Measurements from ENCODE around the gene ASTL.

The ASTL gene

DNA sequence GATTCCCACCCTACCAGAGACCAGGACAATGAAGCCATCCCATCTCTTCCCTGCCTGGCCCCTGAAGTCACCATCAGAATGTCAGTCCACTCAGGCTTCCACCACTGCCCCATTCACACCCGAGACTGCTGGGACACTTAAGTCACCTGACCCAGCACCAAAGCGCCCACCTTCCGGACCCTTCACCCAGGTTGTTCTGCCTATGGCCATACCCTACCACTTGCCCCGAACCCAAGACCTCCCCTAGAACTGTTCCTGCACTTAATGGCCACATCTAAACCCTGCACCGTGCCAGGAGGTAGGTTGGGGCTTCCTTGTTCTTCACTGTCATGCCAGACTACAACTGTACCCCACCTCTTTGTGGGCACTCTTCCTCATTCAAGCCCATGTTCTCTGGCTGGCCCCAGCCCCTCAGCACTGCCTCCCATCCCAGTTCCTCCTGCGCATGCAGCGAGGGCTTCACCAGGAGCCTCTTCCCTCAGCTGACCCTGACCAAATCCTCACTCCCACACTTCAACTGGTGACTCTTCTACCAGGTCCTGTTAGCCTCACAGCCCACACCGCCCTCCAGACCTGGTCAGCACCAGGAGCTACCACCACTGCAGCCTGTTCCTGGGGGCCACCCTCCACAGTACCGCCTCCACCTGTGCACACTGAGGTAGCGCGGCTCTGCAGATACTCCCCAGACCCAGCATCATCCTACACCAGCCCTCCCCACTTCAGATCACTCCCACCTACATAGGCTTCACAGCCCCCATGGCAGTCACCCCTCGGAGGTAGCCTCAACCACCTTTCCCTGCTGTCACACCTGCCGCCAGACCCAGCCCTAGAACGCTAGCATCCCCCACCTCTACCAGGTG, 13.7 kb downstream of the ASTL start:
- no peak for DNase-seq

DNA sequence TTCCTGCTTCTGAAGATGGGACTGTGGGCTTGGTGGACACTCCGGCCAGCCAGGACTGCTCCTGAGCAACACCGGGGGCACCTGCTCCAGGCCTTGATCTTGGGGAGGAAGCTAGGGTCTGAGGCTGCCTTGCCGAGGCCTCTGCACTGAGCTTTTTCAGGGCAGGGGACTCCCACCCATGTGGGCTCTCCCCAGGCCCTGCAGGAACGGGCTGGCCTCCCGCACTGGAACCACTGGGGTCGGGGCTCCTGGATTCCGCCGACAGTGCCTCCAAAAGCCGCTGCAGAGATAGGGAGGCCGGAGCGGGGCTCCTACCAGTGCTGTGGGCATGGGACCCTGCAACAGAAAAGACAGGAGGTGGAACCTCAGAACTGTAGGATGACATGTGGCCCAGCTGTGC, 14.4 kb downstream of the ASTL start:
- no peak for DNase-seq

- DNase-seq, result no peak
These were observed 15.0 kb downstream of the ASTL start for GRCh38 chr2:96123290-96123689.

GRCh38 chr2:96122391-96122790, 15.9 kb downstream of the ASTL start:
- DNase-seq, result no peak

- DNase-seq, result no peak
These were observed 16.9 kb downstream of the ASTL start for GRCh38 chr2:96121414-96121813.

DNA sequence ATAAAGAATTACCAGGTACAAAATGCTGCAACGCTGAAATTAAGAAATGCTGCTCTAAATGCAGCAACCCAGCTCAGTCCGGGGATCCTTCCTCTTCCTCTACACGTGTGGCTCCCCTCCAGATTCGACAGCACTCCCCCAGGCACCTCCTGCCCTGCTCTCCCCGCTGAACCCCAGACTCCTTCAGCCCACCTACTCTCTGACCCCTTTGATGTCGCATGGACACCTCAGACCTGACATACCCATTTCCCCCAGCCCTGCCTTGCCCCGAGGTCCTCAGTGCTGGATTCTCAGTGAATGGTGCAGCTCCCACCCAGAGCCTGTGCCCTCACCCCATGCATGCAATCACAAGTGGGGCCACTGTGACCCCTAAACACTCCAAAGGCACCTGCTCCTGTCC, 17.3 kb downstream of the ASTL start:
- DNase-seq, result no peak

DNA sequence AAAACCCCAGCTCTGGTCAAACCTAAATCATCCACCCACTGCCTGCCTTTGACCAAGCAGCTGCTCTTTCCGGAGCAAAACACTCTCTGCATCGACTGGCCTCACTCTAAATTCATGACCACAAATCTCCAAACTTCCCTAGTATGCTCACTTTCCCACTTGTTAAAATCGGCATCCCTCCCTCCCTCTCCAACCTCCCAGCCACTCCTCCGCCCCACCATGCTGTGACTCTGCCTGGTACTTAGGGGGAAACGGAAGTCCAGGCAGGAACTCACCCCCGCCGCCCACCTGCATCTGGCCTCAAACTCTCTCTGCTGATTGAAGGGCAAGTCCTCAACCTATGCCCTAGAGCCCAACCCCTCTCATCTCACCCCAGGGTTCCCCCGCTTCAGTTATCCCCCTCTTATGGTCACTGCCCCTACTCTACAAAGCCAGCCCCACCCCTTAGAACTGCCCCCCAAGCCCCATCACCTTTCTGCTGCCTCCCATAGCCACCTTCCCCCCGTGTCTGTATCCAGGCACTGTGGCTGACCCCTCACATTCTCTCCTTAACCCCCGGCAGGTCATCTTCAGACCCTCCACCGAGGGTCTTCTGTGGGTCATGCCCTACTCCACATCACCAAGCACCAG, 18.1 kb downstream of the ASTL start:
- DNase-seq, result no peak

DNA sequence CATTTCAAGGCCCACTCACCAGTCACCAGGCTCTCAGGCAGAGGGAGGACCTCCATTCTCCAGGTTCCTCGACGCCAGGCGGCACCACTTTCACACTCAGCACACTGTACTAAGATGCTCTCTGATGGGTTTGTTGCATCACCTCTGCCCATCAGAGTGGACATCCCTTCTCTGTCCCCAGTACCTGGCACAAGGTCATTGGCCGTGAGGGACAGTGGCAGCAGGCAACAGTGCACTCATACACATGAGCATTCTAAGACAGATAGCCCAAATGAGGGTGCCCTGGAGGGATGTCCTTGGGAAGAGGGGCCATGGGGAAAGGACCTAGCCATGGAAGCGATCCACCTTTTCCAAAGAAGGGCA, 18.9 kb downstream of the ASTL start:
- no peak for DNase-seq

GRCh38 chr2:96118698-96119388, 19.5 kb downstream of the ASTL start:
- DNase-seq, result no peak

GRCh38 chr2:96117701-96118588, 20.4 kb downstream of the ASTL start:
- no peak for DNase-seq

DNA sequence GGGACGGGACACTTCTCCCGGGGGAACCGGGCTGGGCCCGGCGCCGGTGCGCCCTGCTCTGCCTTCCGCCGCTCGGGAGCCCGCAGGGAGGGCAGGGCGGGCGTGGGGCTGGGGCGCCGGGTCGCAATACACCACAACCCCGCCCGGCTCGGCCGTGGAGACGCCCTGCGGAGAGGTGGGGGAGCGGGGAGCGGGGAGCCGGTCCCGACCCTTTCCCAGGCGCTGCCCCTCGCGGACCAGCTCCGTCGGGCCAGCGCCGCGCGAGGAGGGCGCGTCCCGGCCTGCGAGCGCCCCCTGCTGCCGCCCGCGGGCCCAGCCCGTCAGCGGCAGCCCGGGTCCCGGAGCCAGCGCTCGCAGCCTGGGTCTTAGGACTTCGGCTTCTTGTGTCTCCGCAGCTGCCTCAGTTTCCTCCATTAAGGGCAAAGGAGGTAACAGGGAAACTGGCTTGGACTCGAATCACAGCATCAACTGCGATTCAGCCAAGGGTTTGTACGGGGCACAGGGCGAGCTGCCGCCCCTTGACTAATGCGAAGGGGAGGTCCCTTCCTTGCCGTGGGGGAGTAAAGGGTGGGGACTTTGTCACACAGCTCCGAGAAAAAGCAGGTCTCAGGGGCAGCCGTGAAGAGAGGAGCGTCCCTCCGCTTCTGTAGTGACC, 21.3 kb downstream of the ASTL start:
- peak; percentile 69 to 77 for DNase-seq

GRCh38 chr2:96116424-96116878, 21.9 kb downstream of the ASTL start, which contains the start of gene ADRA2B:
Gene ADRA2B (minus strand): TSS chr2:96116571. CDS start chr2:96116149, 422 bp downstream.
- peak; percentile 69 to 86 for DNase-seq

GRCh38 chr2:96115631-96116423, 22.5 kb downstream of the ASTL start:
- DNase-seq, result no peak

- no peak for DNase-seq
These were observed 23.3 kb downstream of the ASTL start for GRCh38 chr2:96114903-96115581.

DNA sequence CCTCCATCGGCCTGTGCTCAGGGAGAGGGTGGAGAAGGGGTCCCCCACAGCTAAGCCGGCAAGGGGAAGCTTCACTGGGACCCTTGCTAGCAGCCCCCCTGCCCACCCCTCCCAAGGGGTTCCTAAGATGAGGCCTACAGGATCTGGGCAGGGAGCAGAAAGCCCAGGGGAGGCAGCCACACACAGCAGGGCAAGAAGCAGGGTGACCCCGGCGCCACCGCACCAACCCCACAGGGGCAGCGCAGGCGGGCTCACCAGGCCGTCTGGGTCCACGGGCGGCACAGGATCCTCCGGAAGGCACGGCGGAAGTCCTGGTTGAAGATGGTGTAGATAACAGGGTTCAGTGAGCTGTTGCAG, 23.8 kb downstream of the ASTL start:
- no peak for DNase-seq

DNA sequence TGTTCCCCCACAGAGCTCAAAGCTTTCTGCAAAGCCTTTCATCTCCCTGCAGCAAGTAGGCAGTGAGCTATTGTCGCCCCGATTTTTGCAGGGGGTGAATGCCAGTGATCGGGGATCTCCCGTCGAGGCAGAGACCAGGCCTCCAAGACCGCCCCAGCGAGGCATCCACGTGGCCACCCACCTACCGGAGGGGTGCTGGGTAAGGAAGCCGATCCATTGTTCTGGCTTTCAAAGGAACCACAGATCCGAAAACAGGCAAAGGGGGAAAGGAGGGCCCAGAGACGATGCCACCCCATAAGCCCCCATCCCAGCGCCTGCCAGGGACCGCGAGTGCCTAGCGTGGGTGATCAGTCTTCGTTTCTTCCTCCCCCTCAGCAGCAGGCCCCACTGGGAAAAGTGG, 24.4 kb downstream of the ASTL start:
- no peak for DNase-seq

DNA sequence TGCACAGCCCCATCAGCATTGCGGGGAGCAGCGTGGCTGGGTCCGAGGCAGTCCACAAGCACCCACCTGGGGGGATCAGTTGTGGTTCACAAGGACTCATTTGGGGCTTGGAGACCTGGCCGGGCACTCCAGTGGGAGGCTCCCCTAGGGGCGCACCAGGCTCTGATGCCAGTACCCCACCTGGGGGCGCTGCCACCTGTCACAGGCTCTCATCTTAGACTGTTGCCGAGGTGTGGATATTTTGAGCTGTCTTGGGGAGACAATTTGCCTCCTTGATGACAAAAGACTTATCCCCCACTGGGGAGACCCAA, 25.0 kb downstream of the ASTL start:
- peak in 1 of 2 donors; percentile 39 for DNase-seq

GRCh38 chr2:96112501-96113366, 25.6 kb downstream of the ASTL start:
- no peak for DNase-seq

DNA sequence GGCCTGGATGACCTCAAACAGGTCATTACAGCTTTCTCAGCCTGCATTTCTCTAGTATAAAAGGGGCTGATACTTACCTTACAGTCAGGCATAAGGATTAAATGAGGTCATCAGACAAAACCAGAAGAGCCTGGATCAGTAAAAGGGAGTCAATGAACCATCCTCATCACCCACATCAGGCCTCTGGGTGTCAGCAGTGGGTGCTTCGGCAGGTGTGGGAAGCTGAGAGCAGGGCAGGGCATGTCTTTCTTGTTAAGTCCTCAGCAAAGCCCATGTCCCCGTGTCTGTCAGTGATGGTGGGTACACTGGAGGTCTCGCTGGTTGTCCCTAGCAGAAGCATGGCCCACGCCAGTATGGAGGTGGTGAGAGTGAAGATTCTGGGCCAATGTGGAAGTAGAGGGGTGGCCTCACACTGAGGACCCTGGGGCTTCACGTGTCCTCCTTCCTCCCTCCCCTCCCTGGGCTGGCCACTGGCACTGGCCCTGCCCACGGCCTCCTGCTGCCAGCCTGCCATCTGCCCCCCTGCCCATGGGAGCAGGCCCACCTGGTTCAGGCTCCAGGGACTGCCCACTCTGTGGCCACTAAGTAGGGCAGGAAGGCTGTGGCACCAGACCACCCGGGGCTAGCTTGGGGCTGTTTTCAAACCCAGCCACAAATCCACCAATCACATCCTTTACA, 26.3 kb downstream of the ASTL start:
- DNase-seq, result no peak

Data from stimulated activated CD4-positive, alpha-beta T cell treated with anti-CD3 and anti-CD28 coated beads, Interleukin-2, amount 100 ng/mL, for 24 hours (primary cell).